ENCODE measurements around the gene FMNL2. TPM values are rescaled to one million over a fixed set of nuclear protein-coding genes. Genes with fewer than 3 reads are reported as not detected.

The FMNL2 gene
- total RNA-seq, 1 experiment from 2014 or later: 33.6 TPM

DNA sequence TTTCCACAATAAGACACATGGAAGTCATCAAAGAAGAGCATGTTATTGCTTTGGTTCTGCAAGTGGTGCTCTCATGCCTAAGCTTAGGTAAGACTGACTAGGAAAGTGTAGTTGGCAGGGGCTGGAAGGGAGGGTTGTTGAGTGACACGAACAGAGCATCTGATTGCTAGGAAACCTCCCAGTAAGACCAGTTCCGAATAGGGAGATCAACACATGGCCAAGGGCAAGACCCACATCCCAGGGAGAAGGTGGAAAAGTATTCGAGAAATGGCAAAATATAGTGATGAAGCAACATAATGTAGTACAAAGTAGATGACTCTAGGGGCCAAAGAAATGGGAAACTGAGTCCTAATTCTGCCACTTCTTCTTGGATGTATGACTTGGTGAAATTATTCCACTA is 33.8 kb upstream of the FMNL2 start:
- Histone ChIP-seq H3K4me1 (ENCODE audit: control insufficient read depth, insufficient read depth, low read length) (no peaks in the 10 kb centered on the region), H3K9me3 (ENCODE audit: control insufficient read depth, insufficient read depth, low read depth, low read length) (no peaks in the 10 kb centered on the region), H3K4me3 (ENCODE audit: low read depth in 2 of 2, low read length in 2 of 2) (no peak overlapping the region), H3K36me3 (ENCODE audit: control insufficient read depth, insufficient read depth, low read length) (no peaks in the 10 kb centered on the region), H3K27ac (ENCODE audit: low read length) (no peak overlapping the region), H3K27me3 (ENCODE audit: control insufficient read depth, insufficient read depth, low read length) (no peaks in the 10 kb centered on the region)
- BruUV-seq (replicated peaks): no TSS peak
- intact Hi-C loops (cut with micrococcal nuclease; ENCODE audit: unreplicated experiment): no loop called here
- ChIA-PET CTCF (no interaction called here), POLR2A (no interaction called here)
- in situ Hi-C loops (cut with HindIII; ENCODE audit: low pct_unique_long_range_greater_than_20kb, low sequenced_read_pairs): no loop called here
- TF ChIP-seq, protein P1, sequence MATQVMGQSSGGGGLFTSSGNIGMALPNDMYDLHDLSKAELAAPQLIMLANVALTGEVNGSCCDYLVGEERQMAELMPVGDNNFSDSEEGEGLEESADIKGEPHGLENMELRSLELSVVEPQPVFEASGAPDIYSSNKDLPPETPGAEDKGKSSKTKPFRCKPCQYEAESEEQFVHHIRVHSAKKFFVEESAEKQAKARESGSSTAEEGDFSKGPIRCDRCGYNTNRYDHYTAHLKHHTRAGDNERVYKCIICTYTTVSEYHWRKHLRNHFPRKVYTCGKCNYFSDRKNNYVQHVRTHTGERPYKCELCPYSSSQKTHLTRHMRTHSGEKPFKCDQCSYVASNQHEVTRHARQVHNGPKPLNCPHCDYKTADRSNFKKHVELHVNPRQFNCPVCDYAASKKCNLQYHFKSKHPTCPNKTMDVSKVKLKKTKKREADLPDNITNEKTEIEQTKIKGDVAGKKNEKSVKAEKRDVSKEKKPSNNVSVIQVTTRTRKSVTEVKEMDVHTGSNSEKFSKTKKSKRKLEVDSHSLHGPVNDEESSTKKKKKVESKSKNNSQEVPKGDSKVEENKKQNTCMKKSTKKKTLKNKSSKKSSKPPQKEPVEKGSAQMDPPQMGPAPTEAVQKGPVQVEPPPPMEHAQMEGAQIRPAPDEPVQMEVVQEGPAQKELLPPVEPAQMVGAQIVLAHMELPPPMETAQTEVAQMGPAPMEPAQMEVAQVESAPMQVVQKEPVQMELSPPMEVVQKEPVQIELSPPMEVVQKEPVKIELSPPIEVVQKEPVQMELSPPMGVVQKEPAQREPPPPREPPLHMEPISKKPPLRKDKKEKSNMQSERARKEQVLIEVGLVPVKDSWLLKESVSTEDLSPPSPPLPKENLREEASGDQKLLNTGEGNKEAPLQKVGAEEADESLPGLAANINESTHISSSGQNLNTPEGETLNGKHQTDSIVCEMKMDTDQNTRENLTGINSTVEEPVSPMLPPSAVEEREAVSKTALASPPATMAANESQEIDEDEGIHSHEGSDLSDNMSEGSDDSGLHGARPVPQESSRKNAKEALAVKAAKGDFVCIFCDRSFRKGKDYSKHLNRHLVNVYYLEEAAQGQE (IDR thresholded peaks at IDR 0.05; ENCODE audit: insufficient read depth in 1 of 2, low read depth in 2 of 2, low read length in 1 of 2): no peak
- TF ChIP-seq SIN3A (IDR thresholded peaks at IDR 0.05; ENCODE audit: borderline replicate concordance, insufficient read depth, low read depth, low read length) (no peak), TCF7L2 (IDR thresholded peaks at IDR 0.05; ENCODE audit: low read depth, low read length) (no peak), POLR2AphosphoS5 (IDR thresholded peaks at IDR 0.05; ENCODE audit: low read depth, low read length) (no peak)
- TF ChIP-seq, protein P2, sequence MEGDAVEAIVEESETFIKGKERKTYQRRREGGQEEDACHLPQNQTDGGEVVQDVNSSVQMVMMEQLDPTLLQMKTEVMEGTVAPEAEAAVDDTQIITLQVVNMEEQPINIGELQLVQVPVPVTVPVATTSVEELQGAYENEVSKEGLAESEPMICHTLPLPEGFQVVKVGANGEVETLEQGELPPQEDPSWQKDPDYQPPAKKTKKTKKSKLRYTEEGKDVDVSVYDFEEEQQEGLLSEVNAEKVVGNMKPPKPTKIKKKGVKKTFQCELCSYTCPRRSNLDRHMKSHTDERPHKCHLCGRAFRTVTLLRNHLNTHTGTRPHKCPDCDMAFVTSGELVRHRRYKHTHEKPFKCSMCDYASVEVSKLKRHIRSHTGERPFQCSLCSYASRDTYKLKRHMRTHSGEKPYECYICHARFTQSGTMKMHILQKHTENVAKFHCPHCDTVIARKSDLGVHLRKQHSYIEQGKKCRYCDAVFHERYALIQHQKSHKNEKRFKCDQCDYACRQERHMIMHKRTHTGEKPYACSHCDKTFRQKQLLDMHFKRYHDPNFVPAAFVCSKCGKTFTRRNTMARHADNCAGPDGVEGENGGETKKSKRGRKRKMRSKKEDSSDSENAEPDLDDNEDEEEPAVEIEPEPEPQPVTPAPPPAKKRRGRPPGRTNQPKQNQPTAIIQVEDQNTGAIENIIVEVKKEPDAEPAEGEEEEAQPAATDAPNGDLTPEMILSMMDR (IDR thresholded peaks at IDR 0.05): no peak
- DNase-seq (ENCODE audit: low read depth, low spot score) (no peak), ATAC-seq (no peak)

DNA sequence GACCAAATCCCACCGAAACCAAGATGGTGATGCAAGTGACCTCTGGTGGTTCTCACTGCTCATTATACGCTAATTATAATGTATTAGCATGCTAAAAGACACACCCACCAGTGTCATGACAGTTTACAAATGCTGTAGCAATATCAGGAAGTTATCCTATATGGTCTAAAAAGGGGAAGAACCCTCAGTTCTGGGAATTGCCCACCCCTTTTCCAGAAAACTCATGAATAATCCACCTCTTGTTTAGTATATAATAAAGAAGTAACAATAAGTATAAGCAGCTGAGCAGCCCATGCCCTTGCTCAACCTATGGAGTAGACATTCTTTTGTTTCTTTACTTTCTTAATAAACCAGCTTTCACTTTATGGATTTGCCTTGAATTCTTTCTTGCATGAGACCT is 31.0 kb upstream of the FMNL2 start:
- TF ChIP-seq TCF7L2 (IDR thresholded peaks at IDR 0.05; ENCODE audit: low read depth, low read length) (no peak), SIN3A (IDR thresholded peaks at IDR 0.05; ENCODE audit: borderline replicate concordance, insufficient read depth, low read depth, low read length) (no peak), POLR2AphosphoS5 (IDR thresholded peaks at IDR 0.05; ENCODE audit: low read depth, low read length) (no peak)
- TF ChIP-seq, protein P2 (IDR thresholded peaks at IDR 0.05): no peak
- TF ChIP-seq, protein P1 (IDR thresholded peaks at IDR 0.05; ENCODE audit: insufficient read depth in 1 of 2, low read depth in 2 of 2, low read length in 1 of 2): no peak
- Histone ChIP-seq H3K27ac (ENCODE audit: low read length) (no peak overlapping the region), H3K27me3 (ENCODE audit: control insufficient read depth, insufficient read depth, low read length) (no peaks in the 10 kb centered on the region), H3K9me3 (ENCODE audit: control insufficient read depth, insufficient read depth, low read depth, low read length) (no peaks in the 10 kb centered on the region), H3K36me3 (ENCODE audit: control insufficient read depth, insufficient read depth, low read length) (no peaks in the 10 kb centered on the region), H3K4me1 (ENCODE audit: control insufficient read depth, insufficient read depth, low read length) (no peaks in the 10 kb centered on the region), H3K4me3 (ENCODE audit: low read depth in 2 of 2, low read length in 2 of 2) (no peak overlapping the region)
- no peak for ATAC-seq
- no peak for DNase-seq (ENCODE audit: low read depth, low spot score)
- no TSS peak for BruUV-seq (replicated peaks)
- POLR2A ChIA-PET: no interaction called here
- CTCF ChIA-PET: interaction anchor here (0.6 kb wide), 1 partner anchor 251 kb away, joined by 6 read pairs; no protein-coding TSS in a partner anchor
- intact Hi-C loops (cut with micrococcal nuclease; ENCODE audit: unreplicated experiment): no loop called here
- in situ Hi-C loops (cut with HindIII; ENCODE audit: low pct_unique_long_range_greater_than_20kb, low sequenced_read_pairs): no loop called here

Data from Panc1 (cell line).